ENCODE results near the gene CUL2. TPM values are rescaled to one million over a fixed set of nuclear protein-coding genes. Genes with fewer than 3 reads are reported as not detected.

The CUL2 gene
- total RNA-seq, 2 experiments from 2014 or later, result 30.1 to 32.4 TPM

- intact Hi-C loops (cut with DNase I, micrococcal nuclease), result no loop called here
Measured at GRCh38 chr10:35097510-35097909, 7.4 kb upstream of the CUL2 start.

GRCh38 chr10:35096312-35096711 lies 6.2 kb upstream of the CUL2 start:
- Mint-ChIP-seq H3K27me3 (peaks cover 27% of the 10 kb centered on the region), H3K9me3 (no peaks in the 10 kb centered on the region), H3K4me1 (ENCODE audit: low read depth) (peaks cover 2% of the 10 kb centered on the region), H3K36me3 (ENCODE audit: low read depth) (peaks cover under 1% of the 10 kb centered on the region), H3K4me3 (no peak overlapping the region), H3K27ac (no peak overlapping the region)
- POLR2A ChIA-PET, result no interaction called here
- intact Hi-C loops (cut with DNase I, micrococcal nuclease), result no loop called here
- Histone ChIP-seq H3K9me3 (ENCODE audit: control insufficient read depth in 1 of 2, insufficient read depth in 1 of 2, low read length in 2 of 2) (no peaks in the 10 kb centered on the region), H3K4me3 (ENCODE audit: low read length) (no peak overlapping the region), H3K27ac (ENCODE audit: low read depth in 1 of 2, low read length in 2 of 2) (no peak overlapping the region), H3K27me3 (ENCODE audit: control insufficient read depth in 1 of 2, insufficient read depth in 2 of 2, low read length in 2 of 2) (no peaks in the 10 kb centered on the region), H3K36me3 (ENCODE audit: insufficient read depth, low read length) (no peaks in the 10 kb centered on the region), H3K4me1 (ENCODE audit: insufficient read depth, low read length) (no peaks in the 10 kb centered on the region)
- CTCF ChIA-PET, result no interaction called here
- DNase-seq, result no peak
- TF ChIP-seq CTCF (IDR thresholded peaks at IDR 0.05), result no peak
- no peak for ATAC-seq (ENCODE audit: poor library complexity)

More at GRCh38 chr10:35097510-35097909, 7.4 kb upstream of the CUL2 start:
- Mint-ChIP-seq H3K4me3 (no peak overlapping the region), H3K27me3 (peaks cover 27% of the 10 kb centered on the region), H3K27ac (no peak overlapping the region), H3K4me1 (ENCODE audit: low read depth) (no peaks in the 10 kb centered on the region), H3K9me3 (no peaks in the 10 kb centered on the region), H3K36me3 (ENCODE audit: low read depth) (no peaks in the 10 kb centered on the region)
- H3K9me3 ChIP-seq (ENCODE audit: control insufficient read depth in 1 of 2, insufficient read depth in 1 of 2, low read length in 2 of 2), result no peaks in the 10 kb centered on the region
- POLR2A ChIA-PET, result interaction anchor here (0.9 kb wide), 1 partner anchor 70 kb away, joined by 3 read pairs; no protein-coding TSS in a partner anchor
- no peak overlapping the region for H3K4me3 ChIP-seq (ENCODE audit: low read length)
- ATAC-seq (ENCODE audit: poor library complexity), result no peak
- H3K27me3 ChIP-seq (ENCODE audit: control insufficient read depth in 1 of 2, insufficient read depth in 2 of 2, low read length in 2 of 2), result no peaks in the 10 kb centered on the region
- TF ChIP-seq CTCF (IDR thresholded peaks at IDR 0.05), result no peak
- H3K4me1 ChIP-seq (ENCODE audit: insufficient read depth, low read length), result no peaks in the 10 kb centered on the region
- no peak overlapping the region for H3K27ac ChIP-seq (ENCODE audit: low read depth in 1 of 2, low read length in 2 of 2)
- CTCF ChIA-PET, result no interaction called here
- DNase-seq, result no peak
- H3K36me3 ChIP-seq (ENCODE audit: insufficient read depth, low read length), result no peaks in the 10 kb centered on the region

- POLR2A ChIA-PET, result no interaction called here
- Histone ChIP-seq H3K4me3 (ENCODE audit: low read length) (no peak overlapping the region), H3K27me3 (ENCODE audit: control insufficient read depth in 1 of 2, insufficient read depth in 2 of 2, low read length in 2 of 2) (no peaks in the 10 kb centered on the region), H3K4me1 (ENCODE audit: insufficient read depth, low read length) (peaks cover 27% of the 10 kb centered on the region), H3K27ac (ENCODE audit: low read depth in 1 of 2, low read length in 2 of 2) (no peak overlapping the region), H3K36me3 (ENCODE audit: insufficient read depth, low read length) (no peaks in the 10 kb centered on the region), H3K9me3 (ENCODE audit: control insufficient read depth in 1 of 2, insufficient read depth in 1 of 2, low read length in 2 of 2) (no peaks in the 10 kb centered on the region)
- no peak for TF ChIP-seq CTCF (IDR thresholded peaks at IDR 0.05)
- H3K36me3 Mint-ChIP-seq (ENCODE audit: low read depth), result peaks cover 20% of the 10 kb centered on the region
- no peak overlapping the region for H3K27ac Mint-ChIP-seq
- H3K4me1 Mint-ChIP-seq (ENCODE audit: low read depth), result peaks cover 31% of the 10 kb centered on the region
- CTCF ChIA-PET, result interaction anchor here (1.7 kb wide), 1 partner anchor 12 kb away, joined by 3 read pairs; no protein-coding TSS in a partner anchor
- ATAC-seq (ENCODE audit: poor library complexity) (no peak), DNase-seq (peak in 1 of 14 experiments; percentile 21)
- intact Hi-C loops (cut with DNase I, micrococcal nuclease), result loop anchor here in 1 of 2 experiments (5.0 kb wide), 1 partner anchor 34 kb away; the partner anchor contains the start of gene CREM
- H3K27me3 Mint-ChIP-seq, result peaks cover 18% of the 10 kb centered on the region
- peak overlapping the region; percentile 7 for H3K4me3 Mint-ChIP-seq
- H3K9me3 Mint-ChIP-seq, result no peaks in the 10 kb centered on the region
Measured at GRCh38 chr10:35092851-35093250, 2.7 kb upstream of the CUL2 start.
